Breast epithelium (tissue), 3 donors: ENCODE data around the gene TNNI3K.

Experiments
- CTCF ChIP-seq, 3 donors: fragments of 450-650 bp; IDR thresholded peaks; one replicate each; pipeline ENCODE4 v1.5.1; 2016 to 2017; ENCODE audit warnings: antibody characterized with exemption in 3 of 3, mild to moderate bottlenecking in 3 of 3, moderate library complexity in 3 of 3
- POLR2A ChIP-seq: fragments of 450-650 bp; IDR thresholded peaks from one replicate; pipeline ENCODE4 v1.6.1; 2016; ENCODE audit warnings: antibody characterized with exemption, mild to moderate bottlenecking, moderate library complexity
- POLR2AphosphoS5 ChIP-seq, 3 donors: sonication (generic); formaldehyde crosslinking; IDR thresholded peaks; one replicate each; pipeline ENCODE4 v1.6.1; 2017; ENCODE audit warnings: antibody characterized with exemption in 3 of 3

DNA sequence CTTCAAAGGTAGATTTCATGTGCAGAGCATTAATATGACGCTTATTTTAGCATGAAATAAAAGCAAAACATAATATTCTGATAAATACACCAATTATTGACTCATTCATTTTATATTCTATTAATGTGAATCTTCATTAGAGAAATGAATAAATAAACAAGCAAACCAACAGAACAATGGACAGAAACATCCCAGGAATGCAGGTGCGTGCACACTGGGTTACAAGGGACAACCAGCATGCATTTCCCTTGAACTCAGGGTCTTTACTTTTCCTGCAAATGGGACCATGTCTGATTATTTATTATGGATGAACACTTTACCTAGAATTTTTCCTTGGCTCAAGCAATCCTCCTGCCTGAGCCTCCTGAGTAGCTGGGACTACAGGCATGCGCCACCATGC lies 263.7 kb downstream of the TNNI3K start:
- no peak for TF ChIP-seq CTCF (IDR thresholded peaks at IDR 0.05)
- TF ChIP-seq POLR2AphosphoS5 (IDR thresholded peaks at IDR 0.05), result no peak
- TF ChIP-seq POLR2A, result no peak
